Esophagus muscularis mucosa (tissue), 4 donors: ENCODE data around the gene EIF1. TPM values are rescaled to one million over a fixed set of nuclear protein-coding genes. Genes with fewer than 3 reads are reported as not detected.

ENCODE experiments used
- DNase-seq: peaks from one replicate; pipeline ENCODE4 v3.0.0-alpha.2; 2017; ENCODE audit errors: extremely low spot score
- H3K27ac ChIP-seq, 4 donors: fragments of 200-600 bp; sonication (generic); replicated peaks in 1 of 4; 1 replicate in 3 of 4; 2 replicates in 1 of 4; pipeline ENCODE4 v1.5.1; 2016 to 2019; ENCODE audit warnings: mild to moderate bottlenecking in 1 of 4
- H3K27me3 ChIP-seq, 4 donors: fragments of 200-600 bp; sonication (generic); one replicate each; pipeline versions ENCODE4 v1.5.1 to v1.6.0; 2016 to 2019
- H3K36me3 ChIP-seq, 4 donors: fragments of 200-600 bp; sonication (generic); one replicate each; pipeline ENCODE4 v1.5.1; 2016 to 2019
- H3K4me1 ChIP-seq, 4 donors: fragments of 200-600 bp; sonication (generic); one replicate each; pipeline ENCODE4 v1.5.1; 2016 to 2019
- H3K4me3 ChIP-seq, 4 donors: fragments of 200-600 bp; sonication (generic); 1 replicate in 2 of 4; 2 replicates in 2 of 4; pipeline ENCODE4 v1.5.1; 2016 to 2019; ENCODE audit warnings: mild to moderate bottlenecking in 4 of 4, moderate library complexity in 1 of 4
- H3K9me3 ChIP-seq, 4 donors: fragments of 200-600 bp; sonication (generic); 1 replicate in 3 of 4; 2 replicates in 1 of 4; pipeline ENCODE4 v1.5.1; 2016 to 2019
- EP300 ChIP-seq: sonication (generic); formaldehyde crosslinking; IDR thresholded peaks from one replicate; pipeline ENCODE4 v1.6.1; 2017; ENCODE audit warnings: antibody characterized with exemption
- POLR2A ChIP-seq: fragments of 450-650 bp; IDR thresholded peaks from one replicate; pipeline ENCODE4 v1.6.1; 2017; ENCODE audit warnings: antibody characterized with exemption, moderate library complexity, mild to moderate bottlenecking, low read depth
- POLR2AphosphoS5 ChIP-seq, 2 donors: sonication (generic); formaldehyde crosslinking; IDR thresholded peaks; one replicate each; pipeline ENCODE4 v1.6.1; 2017; ENCODE audit warnings: antibody characterized with exemption in 2 of 2
- WGBS: methylation state at CpG from one replicate; pipeline ENCODE4 v1.1.5; 2018; 5-methylcytosine and 5-hydroxymethylcytosine counted together
- intact Hi-C: fragments of 100-400 bp; cut with DNase I; formaldehyde crosslinking; loops from one replicate; pipeline ENCODE4 v1.15.1; 2023
- total RNA-seq, 4 donors: library from RNA; depleted of rRNA; stranded (reverse); fragments of >200 nt; gene quantifications; one replicate each; pipeline versions ENCODE4 v1.1.0 to v1.2.1, GENCODE V29; 2016
- TF ChIP-seq, protein P1 (sequence below), 3 experiments: fragments of 200-600 bp in 2 of 3; fragments of 450-650 bp in 1 of 3; sonication (generic) in 2 of 3; IDR thresholded peaks; one replicate each; pipeline ENCODE4 v1.5.1; 2017 to 2019; ENCODE audit warnings: antibody characterized with exemption in 3 of 3, mild to moderate bottlenecking in 2 of 3, moderate library complexity in 1 of 3

The EIF1 gene
- total RNA-seq, 4 donors from 2014 or later: 158 to 426 (median 207) TPM

DNA sequence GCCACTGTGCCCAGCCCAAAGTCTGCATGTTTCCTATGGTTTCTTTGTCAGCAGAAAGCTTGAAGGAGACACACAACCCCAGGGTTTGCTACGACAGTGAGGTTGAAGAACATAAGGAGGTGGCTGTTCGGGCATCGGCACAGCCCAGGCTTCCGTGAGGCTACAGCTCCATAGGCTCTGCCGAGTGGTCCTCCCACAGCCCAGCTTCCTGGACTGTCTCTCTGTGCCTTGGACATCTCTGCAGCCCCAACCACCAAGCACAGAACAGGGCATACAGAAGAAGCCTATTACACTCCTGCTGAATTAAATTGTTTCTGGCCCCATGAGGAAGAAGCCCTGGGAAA, 49.0 kb downstream of the EIF1 start:
- H3K27me3 ChIP-seq: peaks cover 11 to 64% (median 40%) of the 10 kb centered on the region in 4 donors
- H3K4me3 ChIP-seq: no peak overlapping the region
- H3K27ac ChIP-seq: no peak overlapping the region
- H3K36me3 ChIP-seq: no peaks in the 10 kb centered on the region
- H3K4me1 ChIP-seq: peaks cover 18 to 28% (median 21%) of the 10 kb centered on the region in 4 donors
- no peak for DNase-seq
- no peaks in the 10 kb centered on the region for H3K9me3 ChIP-seq
- 68% methylated on average over 4 of the region's 5 CpGs for WGBS
- TF ChIP-seq POLR2AphosphoS5 (IDR thresholded peaks at IDR 0.05) (no peak), POLR2A (no peak), EP300 (no peak)
- TF ChIP-seq, protein P1, sequence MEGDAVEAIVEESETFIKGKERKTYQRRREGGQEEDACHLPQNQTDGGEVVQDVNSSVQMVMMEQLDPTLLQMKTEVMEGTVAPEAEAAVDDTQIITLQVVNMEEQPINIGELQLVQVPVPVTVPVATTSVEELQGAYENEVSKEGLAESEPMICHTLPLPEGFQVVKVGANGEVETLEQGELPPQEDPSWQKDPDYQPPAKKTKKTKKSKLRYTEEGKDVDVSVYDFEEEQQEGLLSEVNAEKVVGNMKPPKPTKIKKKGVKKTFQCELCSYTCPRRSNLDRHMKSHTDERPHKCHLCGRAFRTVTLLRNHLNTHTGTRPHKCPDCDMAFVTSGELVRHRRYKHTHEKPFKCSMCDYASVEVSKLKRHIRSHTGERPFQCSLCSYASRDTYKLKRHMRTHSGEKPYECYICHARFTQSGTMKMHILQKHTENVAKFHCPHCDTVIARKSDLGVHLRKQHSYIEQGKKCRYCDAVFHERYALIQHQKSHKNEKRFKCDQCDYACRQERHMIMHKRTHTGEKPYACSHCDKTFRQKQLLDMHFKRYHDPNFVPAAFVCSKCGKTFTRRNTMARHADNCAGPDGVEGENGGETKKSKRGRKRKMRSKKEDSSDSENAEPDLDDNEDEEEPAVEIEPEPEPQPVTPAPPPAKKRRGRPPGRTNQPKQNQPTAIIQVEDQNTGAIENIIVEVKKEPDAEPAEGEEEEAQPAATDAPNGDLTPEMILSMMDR (IDR thresholded peaks at IDR 0.05): no peak
- intact Hi-C loops: loop anchor here (1.0 to 5.0 kb wide), 2 partner anchors 64 to 150 kb away; no protein-coding TSS in a partner anchor

DNA sequence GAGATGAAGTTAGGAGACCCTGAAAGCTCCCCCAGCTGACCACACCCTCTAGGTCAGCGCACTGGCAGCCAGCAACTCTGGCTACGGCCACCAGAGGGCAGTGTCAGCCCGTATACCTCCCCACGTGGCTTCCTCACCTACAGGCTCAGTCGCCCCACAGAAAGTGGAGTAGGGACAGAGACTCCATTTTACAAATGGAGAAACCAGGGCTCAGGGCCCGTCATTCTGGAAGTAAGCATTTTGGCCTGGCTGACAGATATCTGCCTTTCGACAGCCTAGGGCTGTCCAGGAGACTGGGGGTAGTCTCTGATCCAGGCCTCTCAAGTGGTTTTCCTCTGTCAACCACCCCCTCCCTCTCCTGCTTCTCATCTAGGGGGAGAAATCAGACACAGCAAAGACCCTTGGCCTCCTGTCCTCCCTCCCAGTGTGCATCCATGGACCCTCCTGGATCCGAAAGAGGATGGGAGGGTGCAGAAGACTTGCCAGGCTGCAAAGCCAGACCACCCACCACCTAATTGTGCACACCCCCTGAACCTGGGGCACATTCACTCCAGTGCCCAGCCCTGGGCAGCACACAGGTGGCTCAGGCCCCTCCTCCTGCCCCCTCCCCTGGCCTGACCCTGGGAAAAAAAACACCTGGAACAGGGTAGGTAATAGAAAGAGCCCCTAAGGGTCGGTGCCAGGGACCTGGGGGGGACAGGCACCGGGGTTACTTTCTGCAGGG, 49.6 kb downstream of the EIF1 start:
- H3K27ac ChIP-seq: no peak overlapping the region
- WGBS: 12% methylated on average over 8 of the region's 10 CpGs
- peak in 1 of 2 donors; percentile 46 for TF ChIP-seq POLR2AphosphoS5 (IDR thresholded peaks at IDR 0.05)
- TF ChIP-seq, protein P1 (IDR thresholded peaks at IDR 0.05): peak; percentile 97 to 99 (median 99)
- TF ChIP-seq EP300: no peak
- no peak for TF ChIP-seq POLR2A
- H3K36me3 ChIP-seq: no peaks in the 10 kb centered on the region
- no peaks in the 10 kb centered on the region for H3K9me3 ChIP-seq
- intact Hi-C loops: loop anchor here (1.0 to 5.0 kb wide), 2 partner anchors 63 to 149 kb away; no protein-coding TSS in a partner anchor
- H3K27me3 ChIP-seq: peaks cover 11 to 59% (median 39%) of the 10 kb centered on the region in 4 donors
- DNase-seq: peak; percentile 94
- peaks cover 18 to 28% (median 21%) of the 10 kb centered on the region in 4 donors for H3K4me1 ChIP-seq
- no peak overlapping the region for H3K4me3 ChIP-seq

DNA sequence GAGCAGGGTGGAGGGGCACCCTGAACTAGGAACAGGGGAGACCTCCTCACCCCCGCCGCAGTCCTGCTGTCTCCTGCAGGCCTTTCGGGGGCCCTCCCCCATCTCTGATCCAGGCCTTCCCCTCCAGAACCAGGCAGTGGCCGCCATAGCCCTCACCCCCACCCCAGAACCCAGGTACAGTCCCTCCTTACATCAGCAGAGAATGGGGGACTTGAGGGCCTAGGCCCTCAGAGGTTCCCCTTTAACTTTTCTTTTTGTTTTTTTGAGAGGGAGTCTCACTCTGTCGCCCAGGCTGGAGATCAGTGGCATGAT, 50.1 kb downstream of the EIF1 start:
- 94% methylated on average over 3 of the region's 5 CpGs for WGBS
- TF ChIP-seq POLR2A (no peak), POLR2AphosphoS5 (IDR thresholded peaks at IDR 0.05) (no peak), EP300 (no peak)
- TF ChIP-seq, protein P1 (IDR thresholded peaks at IDR 0.05): no peak

DNA sequence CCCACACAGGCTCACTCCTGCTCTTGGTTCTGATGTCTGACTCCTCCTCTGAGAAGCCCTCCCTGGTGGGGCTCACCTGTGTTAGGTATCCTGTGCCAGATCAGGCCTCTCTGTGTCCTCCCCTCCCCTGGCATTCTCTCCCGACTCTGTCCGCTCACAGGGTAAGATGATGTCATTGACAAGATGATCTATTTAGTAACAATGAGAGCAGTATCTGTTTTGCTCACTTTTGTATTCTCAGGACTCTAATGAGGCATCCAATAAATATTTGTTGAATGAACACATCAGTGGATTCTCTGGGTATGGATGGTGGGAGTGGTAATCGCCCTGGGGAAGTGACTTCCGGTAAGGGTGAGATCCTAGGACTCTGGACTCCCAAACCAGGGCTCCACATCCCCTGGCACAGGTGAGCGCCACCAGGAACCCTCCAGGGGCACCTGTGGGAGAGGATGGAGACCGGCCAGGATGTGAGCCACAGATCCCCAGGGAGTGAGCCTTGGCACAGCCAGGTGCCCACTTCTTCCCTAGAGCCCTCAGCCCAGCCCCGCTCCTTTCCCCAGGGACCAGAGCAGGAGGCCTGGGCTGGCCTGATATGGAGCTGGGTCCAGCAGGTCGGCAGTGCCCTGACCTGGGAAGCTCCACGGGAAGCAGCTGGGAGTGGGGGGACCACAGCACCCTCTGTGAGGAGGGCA, 51.1 kb downstream of the EIF1 start:
- no peak overlapping the region for H3K27ac ChIP-seq
- peaks cover under 1 to 43% (median 24%) of the 10 kb centered on the region in 4 donors for H3K27me3 ChIP-seq
- peaks cover 6 to 13% (median 8%) of the 10 kb centered on the region in 4 donors for H3K4me1 ChIP-seq
- intact Hi-C loops: loop anchor here (5.0 kb wide), 1 partner anchor 147 kb away; no protein-coding TSS in a partner anchor
- no peaks in the 10 kb centered on the region for H3K9me3 ChIP-seq
- 78% methylated on average over 5 of the region's 9 CpGs for WGBS
- no peak for DNase-seq
- TF ChIP-seq POLR2AphosphoS5 (IDR thresholded peaks at IDR 0.05): no peak
- TF ChIP-seq, protein P1 (IDR thresholded peaks at IDR 0.05): no peak
- no peak for TF ChIP-seq POLR2A
- TF ChIP-seq EP300: no peak
- no peaks in the 10 kb centered on the region for H3K36me3 ChIP-seq
- H3K4me3 ChIP-seq: no peak overlapping the region

More for the DNA sequence above, 50.1 kb downstream of the EIF1 start:
- Histone ChIP-seq H3K27me3 (peaks cover 6 to 53% (median 34%) of the 10 kb centered on the region in 4 donors), H3K4me3 (no peak overlapping the region), H3K9me3 (no peaks in the 10 kb centered on the region), H3K27ac (no peak overlapping the region), H3K36me3 (no peaks in the 10 kb centered on the region), H3K4me1 (peaks cover 16 to 24% (median 18%) of the 10 kb centered on the region in 4 donors)
- intact Hi-C loops: loop anchor here (1.0 to 5.0 kb wide), 2 partner anchors 63 to 149 kb away; no protein-coding TSS in a partner anchor
- no peak for DNase-seq
